Peyer's patch (tissue), 4 donors: ENCODE results near the gene TRIM2.

Experiments used
- CTCF ChIP-seq, 6 experiments: fragments of 450-650 bp in 4 of 6; fragments of 200-600 bp in 2 of 6; sonication (generic) in 1 of 6; IDR thresholded peaks; one replicate each; pipeline ENCODE4 v1.5.1; 2017 to 2019; ENCODE audit warnings: antibody characterized with exemption in 6 of 6, mild to moderate bottlenecking in 3 of 6, moderate library complexity in 1 of 6
- POLR2A ChIP-seq, 2 donors: fragments of 450-650 bp; IDR thresholded peaks; one replicate each; pipeline ENCODE4 v1.5.1; 2017; ENCODE audit warnings: antibody characterized with exemption in 2 of 2, mild to moderate bottlenecking in 2 of 2, moderate library complexity in 2 of 2

GRCh38 chr4:153346563-153346962 is 142.3 kb downstream of the TRIM2 start:
- TF ChIP-seq CTCF (IDR thresholded peaks at IDR 0.05) (no peak), POLR2A (IDR thresholded peaks at IDR 0.05) (no peak)
